Measurements from ENCODE around the gene KCNAB2. TPM values are rescaled to one million over a fixed set of nuclear protein-coding genes. Genes with fewer than 3 reads are reported as not detected.

Gene KCNAB2
- polyA plus RNA-seq, 2 donors: 2.2 to 2.8 TPM

Other genes starting within 250 kb of the KCNAB2 start
- gene NPHP4, start 53.5 kb upstream of the KCNAB2 start, polyA plus RNA-seq: 1 to 10 TPM; 2.9 to 4.4 TPM
- under 1 TPM; 0.16 to 0.26 TPM for gene CHD5, start 134.4 kb downstream of the KCNAB2 start, polyA plus RNA-seq
- 100 to 1,000 TPM; 360 to 588 TPM for gene RPL22, start 153.7 kb downstream of the KCNAB2 start, polyA plus RNA-seq
- gene RNF207, start 160.2 kb downstream of the KCNAB2 start, polyA plus RNA-seq: 10 to 100 TPM; 17.0 to 68.0 TPM
- 10 to 100 TPM; 16.3 to 27.1 TPM for gene ICMT, start 190.1 kb downstream of the KCNAB2 start, polyA plus RNA-seq
- not detected for gene HES3, start 198.3 kb downstream of the KCNAB2 start, polyA plus RNA-seq
- 1 to 10 TPM; 2.7 to 3.9 TPM for gene GPR153, start 215.2 kb downstream of the KCNAB2 start, polyA plus RNA-seq

Data from esophagus (tissue), 2 donors.